Testis (tissue), 3 donors: ENCODE data around the gene DGKD. TPM values are rescaled to one million over a fixed set of nuclear protein-coding genes. Genes with fewer than 3 reads are reported as not detected.

Experiments
- DNase-seq: peaks from one replicate; pipeline ENCODE4 v3.0.0-alpha.2; 2019
- H3K27ac ChIP-seq, 2 donors: fragments of 200-600 bp; sonication (generic); one replicate each; pipeline ENCODE4 v1.5.1; 2019
- H3K27me3 ChIP-seq: fragments of 200-600 bp; sonication (generic); one replicate; pipeline ENCODE4 v1.5.1; 2019
- H3K36me3 ChIP-seq: fragments of 200-600 bp; sonication (generic); one replicate; pipeline ENCODE4 v1.5.1; 2017; ENCODE audit warnings: low read depth; ENCODE audit errors: missing control alignments
- H3K4me1 ChIP-seq: fragments of 200-600 bp; sonication (generic); one replicate; pipeline ENCODE4 v1.5.1; 2019
- H3K4me3 ChIP-seq, 2 donors: fragments of 200-600 bp; sonication (generic); one replicate each; pipeline ENCODE4 v1.5.1; 2017 to 2019
- H3K9me3 ChIP-seq: fragments of 200-600 bp; sonication (generic); one replicate; pipeline ENCODE4 v1.5.1; 2017
- CTCF ChIP-seq, 3 experiments: fragments of 450-650 bp in 2 of 3; fragments of 200-600 bp in 1 of 3; sonication (generic) in 1 of 3; IDR thresholded peaks; one replicate each; pipeline ENCODE4 v1.5.1; 2016 to 2019; ENCODE audit warnings: antibody characterized with exemption in 3 of 3, mild to moderate bottlenecking in 2 of 3, moderate library complexity in 1 of 3
- POLR2A ChIP-seq: fragments of 450-650 bp; IDR thresholded peaks from one replicate; pipeline ENCODE4 v1.6.1; 2017; ENCODE audit warnings: antibody characterized with exemption, mild to moderate bottlenecking, moderate library complexity
- WGBS, 2 donors: methylation state at CpG; one replicate each; pipeline ENCODE4 v1.1.5; 2018; 5-methylcytosine and 5-hydroxymethylcytosine counted together
- intact Hi-C: fragments of 100-400 bp; cut with DNase I; formaldehyde crosslinking; loops from one replicate; pipeline ENCODE4 v1.15.1; 2023; ENCODE audit warnings: low total_unique reads
- polyA plus RNA-seq: library from polyadenylated mRNA; stranded (reverse); fragments of 350-450 nt; fragmentation: Illumina TruSeq; extraction: RNeasy Lipid Tissue Mini Kit (QIAGEN cat#74804); gene quantifications from one replicate; pipeline ENCODE4 v1.2.3, GENCODE V29; 2014; ENCODE audit warnings: low read depth, low replicate concordance; ENCODE audit not compliant: insufficient read depth
- total RNA-seq, 2 donors: library from RNA; depleted of rRNA; stranded (reverse); fragments of >200 nt; gene quantifications; one replicate each; pipeline ENCODE4 v1.2.3, GENCODE V29; 2016

DGKD gene
- total and polyA plus RNA-seq, 3 donors from 2014 or later: 65.1 to 80.1 (median 66.7) TPM

- intact Hi-C loops: no loop called here
These were observed 45.3 kb downstream of the DGKD start for GRCh38 chr2:233399306-233400225.

GRCh38 chr2:233400341-233400740 lies 46.0 kb downstream of the DGKD start:
- H3K9me3 ChIP-seq: no peaks in the 10 kb centered on the region
- intact Hi-C loops: no loop called here
- peaks cover 5% of the 10 kb centered on the region for H3K4me1 ChIP-seq
- WGBS, 2 donors: 70 to 83% methylated on average over 6 of the region's 6 CpGs
- H3K36me3 ChIP-seq: no peaks in the 10 kb centered on the region
- TF ChIP-seq CTCF (IDR thresholded peaks at IDR 0.05) (no peak), POLR2A (no peak)
- no peak overlapping the region for H3K4me3 ChIP-seq
- no peak for DNase-seq
- no peaks in the 10 kb centered on the region for H3K27me3 ChIP-seq
- no peak overlapping the region for H3K27ac ChIP-seq

More at GRCh38 chr2:233399306-233400225, 45.3 kb downstream of the DGKD start:
- 84 to 87% methylated on average over 8 of the region's 8 CpGs for WGBS, 2 donors
- Histone ChIP-seq H3K27ac (no peak overlapping the region), H3K9me3 (no peaks in the 10 kb centered on the region), H3K4me3 (no peak overlapping the region), H3K27me3 (no peaks in the 10 kb centered on the region), H3K36me3 (no peaks in the 10 kb centered on the region), H3K4me1 (peaks cover 5% of the 10 kb centered on the region)
- no peak for DNase-seq
- TF ChIP-seq CTCF (IDR thresholded peaks at IDR 0.05) (no peak), POLR2A (no peak)

- 91 to 100% methylated on average over 2 to 3 of the region's 3 CpGs for WGBS, 2 donors
- Histone ChIP-seq H3K27me3 (no peaks in the 10 kb centered on the region), H3K36me3 (no peaks in the 10 kb centered on the region), H3K9me3 (no peaks in the 10 kb centered on the region), H3K4me1 (peaks cover 5% of the 10 kb centered on the region), H3K27ac (no peak overlapping the region), H3K4me3 (no peak overlapping the region)
- no peak for DNase-seq
- TF ChIP-seq POLR2A (no peak), CTCF (IDR thresholded peaks at IDR 0.05) (no peak)
- intact Hi-C loops: no loop called here
These were observed 46.7 kb downstream of the DGKD start for GRCh38 chr2:233400961-233401360.

GRCh38 chr2:233402346-233402745 lies 48.1 kb downstream of the DGKD start:
- DNase-seq: no peak
- intact Hi-C loops: no loop called here
- TF ChIP-seq CTCF (IDR thresholded peaks at IDR 0.05): no peak
- no peak for TF ChIP-seq POLR2A
- WGBS, 2 donors: 82 to 86% methylated on average over 5 of the region's 5 CpGs
- Histone ChIP-seq H3K27ac (no peak overlapping the region), H3K27me3 (no peaks in the 10 kb centered on the region), H3K9me3 (no peaks in the 10 kb centered on the region), H3K4me3 (no peak overlapping the region), H3K4me1 (peaks cover 5% of the 10 kb centered on the region), H3K36me3 (no peaks in the 10 kb centered on the region)
